HepG2 (cell line): ENCODE measurements around the gene ARL4D. TPM values are rescaled to one million over a fixed set of nuclear protein-coding genes. Genes with fewer than 3 reads are reported as not detected.

Experiments used
- ATAC-seq: fragments of 200-7000 bp; cut with Tn5 transposase; 3 replicates; pipeline ENCODE4 v1.9.1; 2020; ENCODE audit warnings: mild to moderate bottlenecking, moderate library complexity
- BruUV-seq: library from RNA; stranded (reverse); fragments of 400-500 nt; replicated peaks from 2 replicates; lab custom pipeline; 2021; lab: Mats Ljungman, UMichigan
- CTCF ChIA-PET: fragments of 300-600 bp; formaldehyde crosslinking; extraction: SDS; loops from one replicate; lab custom pipeline; 2021; ENCODE audit warnings: low total read pairs, inconsistent platforms, low intra/inter-chr PET ratio; lab: Yijun Ruan, JAX
- POLR2A ChIA-PET: fragments of 350-600 bp; sonication (Branson Sonifier 250); formaldehyde crosslinking; loops from one replicate; lab custom pipeline; 2020; ENCODE audit warnings: antibody characterized with exemption, inconsistent platforms; lab: Yijun Ruan, JAX
- DNase-seq: peaks from one replicate; pipeline ENCODE4 v3.0.0-alpha.2; 2015; ENCODE audit warnings: low spot score
- FAIRE-seq: peaks from 3 replicates; lab custom pipeline; 2011; peaks lifted over from hg19 to GRCh38; lab: Jason Lieb, UNC
- H2AFZ ChIP-seq: one replicate; pipeline ENCODE4 v1.6.1; 2011; ENCODE audit warnings: low read length, inconsistent platforms
- H3K27ac ChIP-seq: fragments of 300-600 bp; 3 replicates; pipeline ENCODE4 v1.8.0; 2011; ENCODE audit warnings: mixed run types, mild to moderate bottlenecking, mixed read lengths, low read length, inconsistent platforms; ENCODE audit not compliant: insufficient read depth; ENCODE audit errors: extremely low read length
- H3K27me3 ChIP-seq, 2 experiments: fragments of 200-600 bp in 1 of 2; 2 replicates in 1 of 2; 3 replicates in 1 of 2; pipeline versions ENCODE4 v1.6.0 to v1.8.0; 2011; ENCODE audit warnings: low read length in 2 of 2, mild to moderate bottlenecking in 2 of 2, moderate library complexity in 2 of 2, inconsistent platforms in 1 of 2; ENCODE audit not compliant: insufficient read depth in 2 of 2, control insufficient read depth in 1 of 2
- H3K36me3 ChIP-seq, 2 experiments: fragments of 200-600 bp in 1 of 2; replicated peaks in 1 of 2; 2 replicates in 1 of 2; 3 replicates in 1 of 2; pipeline versions ENCODE4 v1.5.1 to v1.8.0; 2011; ENCODE audit warnings: low read length in 2 of 2, inconsistent platforms in 1 of 2; ENCODE audit not compliant: insufficient read depth in 2 of 2, control insufficient read depth in 1 of 2
- H3K4me1 ChIP-seq: 2 replicates; pipeline ENCODE4 v1.5.1; 2012; ENCODE audit warnings: low read length, inconsistent platforms; ENCODE audit not compliant: insufficient read depth
- H3K4me2 ChIP-seq: 2 replicates; pipeline ENCODE4 v1.6.0; 2011; ENCODE audit warnings: low read depth, low read length, inconsistent platforms
- H3K4me3 ChIP-seq, 3 experiments: fragments of 200-600 bp in 1 of 3; sonication (generic), shearing (Covaris generic) in 1 of 3; replicated peaks in 1 of 3; 2 replicates each; pipeline ENCODE4 v1.5.1; 2011 to 2016; ENCODE audit warnings: low read length in 3 of 3, inconsistent platforms in 2 of 3, low read depth in 2 of 3, mild to moderate bottlenecking in 2 of 3, control low read depth in 1 of 3, mixed read lengths in 1 of 3; ENCODE audit not compliant: insufficient read depth in 1 of 3
- H3K79me2 ChIP-seq: one replicate; pipeline ENCODE4 v1.6.1; 2011; ENCODE audit warnings: low read length, inconsistent platforms; ENCODE audit not compliant: insufficient read depth
- H3K9ac ChIP-seq: 2 replicates; pipeline ENCODE4 v1.6.0; 2011; ENCODE audit warnings: mild to moderate bottlenecking, low read depth, low read length, inconsistent platforms; ENCODE audit not compliant: insufficient read depth
- H3K9me3 ChIP-seq: 2 replicates; pipeline ENCODE4 v1.5.1; 2012; ENCODE audit warnings: mild to moderate bottlenecking, low read length
- H4K20me1 ChIP-seq: 2 replicates; pipeline ENCODE4 v1.6.0; 2011; ENCODE audit warnings: inconsistent platforms, mild to moderate bottlenecking, low read length, moderate library complexity; ENCODE audit not compliant: insufficient read depth
- AKAP8 ChIP-seq: sonication (generic); formaldehyde crosslinking; IDR thresholded peaks from 2 replicates; pipeline ENCODE4 v1.5.1; 2020; ENCODE audit warnings: mild to moderate bottlenecking, missing genetic modification reagents
- CENPX ChIP-seq: sonication (generic); formaldehyde crosslinking; IDR thresholded peaks from 2 replicates; pipeline ENCODE4 v1.9.0; 2021; ENCODE audit warnings: mild to moderate bottlenecking, missing genetic modification reagents, moderate library complexity
- FOXM1 ChIP-seq: sonication (generic); formaldehyde crosslinking; IDR thresholded peaks from 2 replicates; pipeline ENCODE4 v1.5.0; 2020; ENCODE audit warnings: missing genetic modification reagents
- GABPB1 ChIP-seq: IDR thresholded peaks from 2 replicates; pipeline ENCODE4 v1.6.1; 2016; ENCODE audit warnings: mild to moderate bottlenecking, missing genetic modification reagents, moderate library complexity, missing compliant biosample characterization
- HOXA7 ChIP-seq: sonication (generic); formaldehyde crosslinking; IDR thresholded peaks from 2 replicates; pipeline ENCODE4 v1.8.1; 2022; ENCODE audit warnings: mild to moderate bottlenecking, missing genetic modification reagents, moderate library complexity
- MIXL1 ChIP-seq: IDR thresholded peaks from 2 replicates; pipeline ENCODE4 v1.6.1; 2016
- NCOA2 ChIP-seq: sonication (generic); formaldehyde crosslinking; IDR thresholded peaks from 2 replicates; pipeline ENCODE4 v1.8.0; 2022; ENCODE audit warnings: inconsistent platforms
- POLR2A ChIP-seq, 2 experiments: IDR thresholded peaks; 2 replicates each; pipeline ENCODE4 v1.6.1; 2011; ENCODE audit warnings: low read depth in 2 of 2, low read length in 2 of 2, mild to moderate bottlenecking in 1 of 2, moderate library complexity in 1 of 2; ENCODE audit not compliant: insufficient read depth in 1 of 2
- ZBTB21 ChIP-seq: sonication (generic); formaldehyde crosslinking; IDR thresholded peaks from 2 replicates; pipeline ENCODE4 v1.4.0; 2020; ENCODE audit warnings: missing genetic modification reagents
- ZFP37 ChIP-seq: sonication (generic); formaldehyde crosslinking; IDR thresholded peaks from 2 replicates; pipeline ENCODE4 v1.4.0; 2020; ENCODE audit warnings: missing genetic modification reagents, borderline replicate concordance
- ZFP90 ChIP-seq: sonication (generic); formaldehyde crosslinking; IDR thresholded peaks from 2 replicates; pipeline ENCODE4 v1.8.0; 2022; ENCODE audit warnings: missing genetic modification reagents, mild to moderate bottlenecking, inconsistent platforms, borderline replicate concordance
- ZNF547 ChIP-seq: sonication (generic); formaldehyde crosslinking; IDR thresholded peaks from 2 replicates; pipeline ENCODE4 v1.5.1; 2020; ENCODE audit warnings: mild to moderate bottlenecking, missing genetic modification reagents
- ZNF652 ChIP-seq: IDR thresholded peaks from 2 replicates; pipeline ENCODE4 v1.6.1; 2016; ENCODE audit warnings: low read depth, borderline replicate concordance
- ZNF720 ChIP-seq: sonication (generic); formaldehyde crosslinking; IDR thresholded peaks from 2 replicates; pipeline ENCODE4 v1.4.0; 2020; ENCODE audit warnings: missing genetic modification reagents
- ZNF83 ChIP-seq: sonication (generic); formaldehyde crosslinking; IDR thresholded peaks from 2 replicates; pipeline ENCODE4 v1.4.0; 2020; ENCODE audit warnings: missing genetic modification reagents, mild to moderate bottlenecking, borderline replicate concordance
- ZNF841 ChIP-seq: sonication (generic); formaldehyde crosslinking; IDR thresholded peaks from 2 replicates; pipeline ENCODE4 v1.8.1; 2023; ENCODE audit warnings: missing genetic modification reagents, borderline replicate concordance
- ZSCAN22 ChIP-seq: sonication (generic); formaldehyde crosslinking; IDR thresholded peaks from 2 replicates; pipeline ENCODE4 v1.4.0; 2020; ENCODE audit warnings: mild to moderate bottlenecking, missing genetic modification reagents
- WGBS: methylation state at CpG from one replicate; pipeline ENCODE4 v1.1.6; 2017; ENCODE audit warnings: low lambda C conversion rate; 5-methylcytosine and 5-hydroxymethylcytosine counted together
- in situ Hi-C: cut with HindIII; loops from 2 replicates; pipeline ENCODE4 v1.10.0; 2017; ENCODE audit warnings: low pct_unique_long_range_greater_than_20kb; ENCODE audit not compliant: extremely low pct_ligation_motif_present
- intact Hi-C: fragments of 100-400 bp; cut with micrococcal nuclease; formaldehyde crosslinking; loops from one replicate; pipeline ENCODE4 v1.10.0; 2022; ENCODE audit not compliant: unreplicated experiment
- polyA plus RNA-seq, 8 experiments: library from polyadenylated mRNA; depleted of rRNA in 3 of 8; stranded (reverse) in 7 of 8; unstranded in 1 of 8; fragments of >200 nt; fragmentation: Illumina TruSeq in 4 of 8; extraction: Trizol in 4 of 8; gene quantifications; 2 replicates each; pipeline versions ENCODE4 v1.2.1 to v1.2.3, GENCODE V29; 2011 to 2016; ENCODE audit warnings: low read depth in 4 of 8, missing spikeins in 1 of 8, mixed read lengths in 1 of 8; ENCODE audit not compliant: insufficient read depth in 1 of 8
- total RNA-seq, 5 experiments: library from RNA; depleted of rRNA; stranded (reverse); fragments of >200 nt; fragmentation: Illumina TruSeq; extraction: Trizol; gene quantifications; 2 replicates each; pipeline ENCODE4 v1.2.3, GENCODE V29; 2016; ENCODE audit warnings: low read depth in 1 of 5
- TF ChIP-seq, protein P1 (sequence below): sonication (generic); formaldehyde crosslinking; IDR thresholded peaks from 2 replicates; pipeline ENCODE4 v1.8.1; 2023; ENCODE audit warnings: mild to moderate bottlenecking, missing genetic modification reagents
- TF ChIP-seq, protein P2 (sequence below): sonication (generic); formaldehyde crosslinking; IDR thresholded peaks from 2 replicates; pipeline ENCODE4 v1.8.0; 2022; ENCODE audit warnings: missing genetic modification reagents, low read depth, mild to moderate bottlenecking, borderline replicate concordance
- TF ChIP-seq, protein P3 (sequence below): sonication (generic); formaldehyde crosslinking; IDR thresholded peaks from 2 replicates; pipeline ENCODE4 v1.4.0; 2020; ENCODE audit warnings: missing genetic modification reagents
- TF ChIP-seq, protein P4 (sequence below): sonication (generic); formaldehyde crosslinking; IDR thresholded peaks from 2 replicates; pipeline ENCODE4 v1.4.0; 2020; ENCODE audit warnings: missing genetic modification reagents, borderline replicate concordance

ARL4D gene
- total and polyA plus RNA-seq, 2 of the 13 experiments (the other 11 are each of a cell fraction or from before 2014, with no cell fraction given), result 9.0 to 25.9 TPM

DNA sequence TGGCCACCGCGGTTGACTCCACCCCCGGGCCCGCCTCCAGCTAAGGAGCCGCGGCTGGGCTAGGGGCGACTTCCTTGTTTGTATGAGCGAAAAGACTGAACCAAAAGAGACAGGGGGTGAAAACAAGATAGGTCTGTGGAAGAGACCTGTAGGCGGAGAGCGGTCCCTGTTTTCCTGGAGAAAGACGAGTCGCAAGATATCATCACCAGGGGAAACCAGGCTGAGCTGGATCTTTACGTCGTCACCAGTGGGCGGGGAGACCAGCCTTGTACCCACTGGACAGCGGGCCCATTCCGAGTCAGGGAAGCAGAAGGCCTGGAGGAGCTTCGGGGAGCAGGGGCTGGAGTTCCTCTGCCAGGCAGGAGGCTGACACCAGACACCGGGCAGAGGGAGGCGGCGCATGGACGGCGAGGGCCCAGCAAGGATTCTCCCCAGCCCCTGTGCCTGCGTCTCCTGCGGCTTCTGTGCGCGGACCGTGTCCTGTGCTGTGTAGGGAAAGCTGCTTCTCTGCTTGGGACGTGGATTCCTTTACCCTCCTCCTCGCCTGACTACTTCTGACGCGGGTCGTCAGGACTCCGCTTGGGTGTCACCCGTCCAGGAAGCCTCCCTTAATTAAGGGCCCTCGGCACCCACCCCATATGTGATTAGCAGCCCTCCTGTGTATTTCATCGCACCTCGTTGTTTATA is 10.3 kb upstream of the ARL4D start:
- Histone ChIP-seq H3K27me3 (no peaks in the 10 kb centered on the region), H3K4me1 (peaks cover 81% of the 10 kb centered on the region), H3K79me2 (no peaks in the 10 kb centered on the region), H3K27ac (peak overlapping the region; percentile 86), H3K4me2 (peak overlapping the region; percentile 86), H4K20me1 (no peaks in the 10 kb centered on the region), H2AFZ (no peak overlapping the region), H3K9ac (peak overlapping the region; percentile 81), H3K4me3 (peak overlapping the region; percentile 63 to 78 (median 70)), H3K9me3 (no peaks in the 10 kb centered on the region), H3K36me3 (no peaks in the 10 kb centered on the region)
- ChIA-PET POLR2A (interaction anchor here (0.6 to 6.4 kb wide), 27 partner anchors 9 to 297 kb away, joined by 3 to 386 read pairs (median 5); partner anchors contain the start of genes ARL4D, DHX8, ETV4 and TMEM106A), CTCF (interaction anchor here (2.4 to 2.5 kb wide), 2 partner anchors 20 to 95 kb away, joined by 14 to 18 read pairs; partner anchors contain the start of gene DHX8)
- ATAC-seq (peak; percentile 71), DNase-seq (peak; percentile 81), FAIRE-seq (peak; percentile 94)
- TSS peak; percentile 93 for BruUV-seq
- intact Hi-C loops, result loop anchor here (1.0 kb wide), 2 partner anchors 19 to 95 kb away; partner anchors contain the start of gene DHX8
- in situ Hi-C loops, result no loop called here
- 25% methylated on average over 31 of the region's 38 CpGs for whole genome bisulfite sequencing
- TF ChIP-seq ZFP90 (0 out of 2 replicates have a peak, but pooled peaks have one; percentile 68), NCOA2 (CRISPR knock-in tag) (no peak), ZFP37 (peak; percentile 56; the same call in 1 of the 2 replicates), GABPB1 (CRISPR knock-in tag) (peak; percentile 59), MIXL1 (CRISPR knock-in tag) (no peak; the same call in 1 of the 2 replicates), AKAP8 (no peak), ZNF720 (CRISPR knock-in tag) (no peak), ZSCAN22 (CRISPR knock-in tag) (no peak), ZBTB21 (peak; percentile 24; the same call in 1 of the 2 replicates), FOXM1 (no peak), ZNF652 (CRISPR knock-in tag) (no peak), ZNF547 (CRISPR knock-in tag) (peak; percentile 84), HOXA7 (no peak), POLR2A (IDR thresholded peaks at IDR 0.05; ENCODE audit: insufficient read depth in 1 of 2, low read depth in 2 of 2, low read length in 2 of 2) (peak; percentile 85 to 96), ZNF83 (CRISPR knock-in tag) (no peak), CENPX (CRISPR knock-in tag) (no peak), ZNF841 (CRISPR knock-in tag) (no peak)
- TF ChIP-seq, protein P1, sequence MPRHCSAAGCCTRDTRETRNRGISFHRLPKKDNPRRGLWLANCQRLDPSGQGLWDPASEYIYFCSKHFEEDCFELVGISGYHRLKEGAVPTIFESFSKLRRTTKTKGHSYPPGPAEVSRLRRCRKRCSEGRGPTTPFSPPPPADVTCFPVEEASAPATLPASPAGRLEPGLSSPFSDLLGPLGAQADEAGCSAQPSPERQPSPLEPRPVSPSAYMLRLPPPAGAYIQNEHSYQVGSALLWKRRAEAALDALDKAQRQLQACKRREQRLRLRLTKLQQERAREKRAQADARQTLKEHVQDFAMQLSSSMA (CRISPR knock-in tag), result no peak
- TF ChIP-seq, protein P2, sequence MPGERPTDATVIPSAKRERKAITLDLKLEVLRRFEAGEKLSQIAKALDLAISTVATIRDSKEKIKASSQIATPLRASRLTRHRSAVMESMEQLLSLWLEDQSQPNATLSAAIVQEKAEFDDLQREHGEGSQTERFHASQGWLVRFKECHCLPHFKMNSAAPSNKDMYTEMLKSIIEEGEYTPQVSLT (CRISPR knock-in tag), result no peak
- TF ChIP-seq, protein P3, sequence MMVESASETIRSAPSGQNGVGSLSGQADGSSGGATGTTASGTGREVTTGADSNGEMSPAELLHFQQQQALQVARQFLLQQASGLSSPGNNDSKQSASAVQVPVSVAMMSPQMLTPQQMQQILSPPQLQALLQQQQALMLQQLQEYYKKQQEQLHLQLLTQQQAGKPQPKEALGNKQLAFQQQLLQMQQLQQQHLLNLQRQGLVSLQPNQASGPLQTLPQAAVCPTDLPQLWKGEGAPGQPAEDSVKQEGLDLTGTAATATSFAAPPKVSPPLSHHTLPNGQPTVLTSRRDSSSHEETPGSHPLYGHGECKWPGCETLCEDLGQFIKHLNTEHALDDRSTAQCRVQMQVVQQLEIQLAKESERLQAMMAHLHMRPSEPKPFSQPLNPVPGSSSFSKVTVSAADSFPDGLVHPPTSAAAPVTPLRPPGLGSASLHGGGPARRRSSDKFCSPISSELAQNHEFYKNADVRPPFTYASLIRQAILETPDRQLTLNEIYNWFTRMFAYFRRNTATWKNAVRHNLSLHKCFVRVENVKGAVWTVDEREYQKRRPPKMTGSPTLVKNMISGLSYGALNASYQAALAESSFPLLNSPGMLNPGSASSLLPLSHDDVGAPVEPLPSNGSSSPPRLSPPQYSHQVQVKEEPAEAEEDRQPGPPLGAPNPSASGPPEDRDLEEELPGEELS (CRISPR knock-in tag), result 0 out of 2 replicates have a peak, but pooled peaks have one; percentile 18
- TF ChIP-seq, protein P4, sequence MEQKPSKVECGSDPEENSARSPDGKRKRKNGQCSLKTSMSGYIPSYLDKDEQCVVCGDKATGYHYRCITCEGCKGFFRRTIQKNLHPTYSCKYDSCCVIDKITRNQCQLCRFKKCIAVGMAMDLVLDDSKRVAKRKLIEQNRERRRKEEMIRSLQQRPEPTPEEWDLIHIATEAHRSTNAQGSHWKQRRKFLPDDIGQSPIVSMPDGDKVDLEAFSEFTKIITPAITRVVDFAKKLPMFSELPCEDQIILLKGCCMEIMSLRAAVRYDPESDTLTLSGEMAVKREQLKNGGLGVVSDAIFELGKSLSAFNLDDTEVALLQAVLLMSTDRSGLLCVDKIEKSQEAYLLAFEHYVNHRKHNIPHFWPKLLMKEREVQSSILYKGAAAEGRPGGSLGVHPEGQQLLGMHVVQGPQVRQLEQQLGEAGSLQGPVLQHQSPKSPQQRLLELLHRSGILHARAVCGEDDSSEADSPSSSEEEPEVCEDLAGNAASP (CRISPR knock-in tag), result 0 out of 2 replicates have a peak, but pooled peaks have one; percentile 19
